ENCODE data around the gene CDX1.

Gene CDX1

DNA sequence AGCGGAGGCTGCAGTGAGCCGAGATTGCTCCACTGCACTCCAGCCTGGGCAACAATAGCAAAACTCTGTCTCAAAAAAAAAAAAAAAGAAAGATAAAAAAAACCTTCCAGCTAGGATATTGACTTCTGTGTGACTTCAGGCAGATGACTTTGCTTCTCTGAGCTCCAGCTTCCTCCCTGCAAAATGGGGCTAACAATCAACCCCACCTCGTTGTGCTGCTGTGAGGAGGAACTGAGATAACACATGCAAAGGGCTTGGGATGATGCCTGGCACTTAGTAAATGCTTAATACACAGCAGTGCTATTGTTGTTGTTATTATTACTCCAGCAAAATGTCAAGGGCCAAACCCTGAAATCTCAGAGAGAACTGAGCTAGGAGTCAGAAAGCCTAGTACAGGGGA lies 3.5 kb upstream of the CDX1 start:
- POLR2A ChIA-PET: no interaction called here
- WGBS (ENCODE audit: insufficient coverage): 78% methylated on average over 3 of the region's 3 CpGs
- Histone ChIP-seq H3K4me1 (ENCODE audit: control extremely low read depth in 1 of 4, control insufficient read depth in 4 of 4, insufficient read depth in 4 of 4, low read length in 3 of 4) (peaks cover 0 to 24% (median 8%) of the 10 kb centered on the region in 4 experiments), H3K36me3 (ENCODE audit: control insufficient read depth in 4 of 4, insufficient read depth in 4 of 4, low read length in 3 of 4) (no peaks in the 10 kb centered on the region), H3K27me3 (replicated peaks in 2 of 5; ENCODE audit: control insufficient read depth in 4 of 5, insufficient read depth in 5 of 5, low read length in 4 of 5) (peaks cover 3 to 30% (median 14%) of the 10 kb centered on the region in 5 experiments), H3K9me3 (ENCODE audit: control extremely low read depth in 1 of 5, control insufficient read depth in 4 of 5, insufficient read depth in 2 of 5, low read depth in 1 of 5, low read length in 4 of 5) (no peaks in the 10 kb centered on the region), H3K4me3 (ENCODE audit: control insufficient read depth in 1 of 7, extremely low read depth in 1 of 7, insufficient read depth in 4 of 7, low read depth in 2 of 7, low read length in 6 of 7) (no peak overlapping the region), H3K27ac (ENCODE audit: insufficient read depth in 1 of 2, low read depth in 1 of 2, low read length in 2 of 2, poor library complexity in 1 of 2, severe bottlenecking in 2 of 2) (no peak overlapping the region)
- DNase-seq: no peak
- CTCF ChIA-PET: interaction anchor here (1.0 to 3.4 kb wide), 9 partner anchors 10 to 72 kb away, joined by 3 to 16 read pairs (median 5); no protein-coding TSS in a partner anchor

DNA sequence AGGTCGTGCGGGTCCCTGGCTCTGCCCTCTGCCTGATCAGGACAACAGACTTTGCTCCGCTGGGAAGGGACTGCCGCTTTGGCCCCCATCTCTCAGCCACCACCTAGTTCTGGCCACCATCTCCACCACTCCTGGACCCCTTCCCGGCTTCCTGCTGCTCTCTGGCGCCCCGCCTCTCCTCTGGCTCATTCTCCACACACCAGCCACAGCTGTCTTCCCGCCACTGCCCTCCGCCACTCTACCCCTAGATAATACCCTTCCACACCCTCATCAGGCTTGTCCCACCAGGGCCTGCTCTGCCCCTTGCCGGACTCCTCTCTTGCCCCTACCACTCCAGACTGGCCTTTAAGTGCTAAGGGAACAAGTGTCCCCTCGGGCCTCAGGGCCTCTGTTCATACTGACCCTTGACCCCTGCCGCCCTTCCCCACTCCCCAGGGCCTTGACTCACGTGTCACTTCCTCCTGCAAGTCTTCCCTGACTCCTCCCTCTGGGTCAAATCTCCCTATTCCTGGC lies 3.0 kb upstream of the CDX1 start:
- Histone ChIP-seq H3K36me3 (ENCODE audit: control insufficient read depth in 4 of 4, insufficient read depth in 4 of 4, low read length in 3 of 4) (no peaks in the 10 kb centered on the region), H3K4me3 (ENCODE audit: control insufficient read depth in 1 of 7, extremely low read depth in 1 of 7, insufficient read depth in 4 of 7, low read depth in 2 of 7, low read length in 6 of 7) (no peak overlapping the region), H3K9me3 (ENCODE audit: control extremely low read depth in 1 of 5, control insufficient read depth in 4 of 5, insufficient read depth in 2 of 5, low read depth in 1 of 5, low read length in 4 of 5) (no peaks in the 10 kb centered on the region), H3K4me1 (ENCODE audit: control extremely low read depth in 1 of 4, control insufficient read depth in 4 of 4, insufficient read depth in 4 of 4, low read length in 3 of 4) (peaks cover 0 to 24% (median 8%) of the 10 kb centered on the region in 4 experiments), H3K27me3 (replicated peaks in 2 of 5; ENCODE audit: control insufficient read depth in 4 of 5, insufficient read depth in 5 of 5, low read length in 4 of 5) (peaks cover 3 to 35% (median 19%) of the 10 kb centered on the region in 5 experiments), H3K27ac (ENCODE audit: insufficient read depth in 1 of 2, low read depth in 1 of 2, low read length in 2 of 2, poor library complexity in 1 of 2, severe bottlenecking in 2 of 2) (no peak overlapping the region)
- CTCF ChIA-PET: interaction anchor here (1.0 to 3.4 kb wide), 9 partner anchors 9 to 72 kb away, joined by 3 to 16 read pairs (median 5); no protein-coding TSS in a partner anchor
- 96% methylated on average over 9 of the region's 13 CpGs for WGBS (ENCODE audit: insufficient coverage)
- DNase-seq: no peak
- POLR2A ChIA-PET: no interaction called here

DNA sequence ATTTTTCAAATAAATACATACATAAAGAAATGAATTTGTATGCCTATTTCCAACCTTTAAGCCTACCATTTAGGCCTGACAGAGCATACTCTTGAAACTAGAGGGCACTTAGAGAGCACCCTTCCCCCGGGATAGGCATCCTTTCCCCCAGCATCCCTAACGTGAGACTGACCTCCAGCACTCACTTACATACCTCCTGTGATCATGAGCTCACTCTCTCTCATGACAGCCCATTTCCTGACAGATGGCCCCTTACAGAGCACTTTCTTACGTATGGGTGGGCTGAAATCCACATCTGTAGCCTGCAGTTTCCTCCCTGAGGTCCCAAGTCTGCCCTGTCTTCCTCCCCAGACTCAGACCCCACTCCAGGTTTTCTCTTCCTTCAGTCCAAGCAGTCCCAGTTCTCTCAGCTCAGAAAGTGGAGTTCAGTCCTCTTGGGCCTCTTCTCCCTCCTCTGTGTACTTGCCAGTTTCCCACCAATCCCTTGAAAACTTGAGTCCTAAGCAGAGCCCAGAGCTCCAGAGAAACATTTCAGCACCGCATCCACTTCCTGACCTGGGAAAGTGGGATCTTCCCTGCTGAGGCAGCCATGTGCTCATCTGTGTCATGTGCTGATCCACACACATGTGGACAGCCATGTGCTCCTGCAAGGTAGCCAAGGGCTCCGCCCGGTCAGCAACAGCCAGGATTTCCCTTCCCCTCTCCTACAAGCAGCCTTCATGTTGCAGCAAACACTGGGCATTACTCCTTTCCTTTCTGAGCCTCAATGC lies 2.2 kb upstream of the CDX1 start:
- no peak overlapping the region for H3K4me3 ChIP-seq (ENCODE audit: control insufficient read depth in 1 of 7, extremely low read depth in 1 of 7, insufficient read depth in 4 of 7, low read depth in 2 of 7, low read length in 6 of 7)
- ChIA-PET POLR2A (interaction anchor here (0.7 kb wide), 1 partner anchor 142 kb away, joined by 3 read pairs; no protein-coding TSS in a partner anchor), CTCF (interaction anchor here (1.1 to 1.7 kb wide), 4 partner anchors 36 to 54 kb away, joined by 3 to 5 read pairs (median 4); no protein-coding TSS in a partner anchor)
- H3K27ac ChIP-seq (ENCODE audit: insufficient read depth in 1 of 2, low read depth in 1 of 2, low read length in 2 of 2, poor library complexity in 1 of 2, severe bottlenecking in 2 of 2): no peak overlapping the region
- H3K36me3 ChIP-seq (ENCODE audit: control insufficient read depth in 4 of 4, insufficient read depth in 4 of 4, low read length in 3 of 4): no peaks in the 10 kb centered on the region
- H3K9me3 ChIP-seq (ENCODE audit: control extremely low read depth in 1 of 5, control insufficient read depth in 4 of 5, insufficient read depth in 2 of 5, low read depth in 1 of 5, low read length in 4 of 5): no peaks in the 10 kb centered on the region
- DNase-seq: no peak
- peaks cover 0 to 21% (median 8%) of the 10 kb centered on the region in 4 experiments for H3K4me1 ChIP-seq (ENCODE audit: control extremely low read depth in 1 of 4, control insufficient read depth in 4 of 4, insufficient read depth in 4 of 4, low read length in 3 of 4)
- WGBS (ENCODE audit: insufficient coverage): 84% methylated on average over 4 of the region's 6 CpGs
- H3K27me3 ChIP-seq (replicated peaks in 2 of 5; ENCODE audit: control insufficient read depth in 4 of 5, insufficient read depth in 5 of 5, low read length in 4 of 5): peaks cover 3 to 43% (median 22%) of the 10 kb centered on the region in 5 experiments

DNA sequence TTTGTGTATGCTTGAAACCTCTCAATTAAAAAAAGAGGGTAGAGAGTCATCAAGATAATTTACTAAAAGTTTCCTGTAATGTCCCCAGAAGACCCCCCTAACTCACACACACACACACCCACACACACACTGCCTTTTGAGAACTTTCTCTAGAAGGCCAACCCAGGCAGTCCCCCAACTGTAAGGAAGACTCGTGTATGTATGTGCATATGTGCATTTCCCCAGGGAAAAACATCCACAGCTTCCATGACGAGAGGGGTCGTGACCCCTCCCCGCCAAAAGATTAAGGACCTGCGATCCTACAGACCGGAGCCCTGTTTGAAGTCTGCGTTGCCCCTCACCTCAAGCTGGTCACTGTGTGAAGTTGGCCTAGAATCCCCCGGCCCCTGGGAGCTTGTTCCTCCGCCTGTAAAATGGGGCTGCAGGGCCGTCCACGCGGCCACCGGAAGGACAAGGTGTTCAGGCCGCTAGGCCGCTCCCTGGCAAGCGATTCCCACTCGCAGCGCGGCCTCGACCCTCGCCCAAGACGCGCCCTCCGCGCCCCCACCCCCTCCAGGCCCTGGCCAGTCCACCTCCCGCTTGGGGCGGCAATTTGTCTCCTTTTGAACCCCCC lies 435 bp upstream of the CDX1 start:
- peaks cover 0 to 13% (median 7%) of the 10 kb centered on the region in 4 experiments for H3K4me1 ChIP-seq (ENCODE audit: control extremely low read depth in 1 of 4, control insufficient read depth in 4 of 4, insufficient read depth in 4 of 4, low read length in 3 of 4)
- ChIA-PET CTCF (interaction anchor here (0.6 kb wide), 1 partner anchor 10 kb away, joined by 4 read pairs; no protein-coding TSS in a partner anchor), POLR2A (no interaction called here)
- WGBS (ENCODE audit: insufficient coverage): 84% methylated on average over 25 of the region's 27 CpGs
- H3K4me3 ChIP-seq (ENCODE audit: control insufficient read depth in 1 of 7, extremely low read depth in 1 of 7, insufficient read depth in 4 of 7, low read depth in 2 of 7, low read length in 6 of 7): no peak overlapping the region
- H3K36me3 ChIP-seq (ENCODE audit: control insufficient read depth in 4 of 4, insufficient read depth in 4 of 4, low read length in 3 of 4): no peaks in the 10 kb centered on the region
- H3K27ac ChIP-seq (ENCODE audit: insufficient read depth in 1 of 2, low read depth in 1 of 2, low read length in 2 of 2, poor library complexity in 1 of 2, severe bottlenecking in 2 of 2): no peak overlapping the region
- no peak for DNase-seq
- H3K27me3 ChIP-seq (replicated peaks in 2 of 5; ENCODE audit: control insufficient read depth in 4 of 5, insufficient read depth in 5 of 5, low read length in 4 of 5): peaks cover 3 to 53% (median 30%) of the 10 kb centered on the region in 5 experiments
- H3K9me3 ChIP-seq (ENCODE audit: control extremely low read depth in 1 of 5, control insufficient read depth in 4 of 5, insufficient read depth in 2 of 5, low read depth in 1 of 5, low read length in 4 of 5): no peaks in the 10 kb centered on the region

DNA sequence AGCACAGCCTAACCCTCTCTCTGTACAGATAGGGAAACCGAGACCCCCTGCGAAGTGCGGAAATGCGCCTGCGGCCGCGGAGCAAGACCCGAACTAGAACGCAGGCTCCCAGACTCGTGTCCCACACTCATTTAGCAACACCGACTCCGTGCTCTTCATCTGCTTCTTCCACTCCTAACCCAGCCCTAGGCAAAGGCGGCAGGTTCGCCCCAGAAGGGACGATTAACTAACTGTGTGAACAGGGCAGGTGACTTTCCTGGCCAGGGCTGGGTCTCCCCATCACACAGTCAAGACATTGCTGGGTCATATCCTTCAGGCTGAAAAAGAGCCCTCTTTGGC lies 903 bp downstream of the CDX1 start:
- WGBS (ENCODE audit: insufficient coverage): 55% methylated on average over 10 of the region's 15 CpGs
- CTCF ChIA-PET: interaction anchor here (1.2 kb wide), 1 partner anchor 16 kb away, joined by 4 read pairs; no protein-coding TSS in a partner anchor

DNA sequence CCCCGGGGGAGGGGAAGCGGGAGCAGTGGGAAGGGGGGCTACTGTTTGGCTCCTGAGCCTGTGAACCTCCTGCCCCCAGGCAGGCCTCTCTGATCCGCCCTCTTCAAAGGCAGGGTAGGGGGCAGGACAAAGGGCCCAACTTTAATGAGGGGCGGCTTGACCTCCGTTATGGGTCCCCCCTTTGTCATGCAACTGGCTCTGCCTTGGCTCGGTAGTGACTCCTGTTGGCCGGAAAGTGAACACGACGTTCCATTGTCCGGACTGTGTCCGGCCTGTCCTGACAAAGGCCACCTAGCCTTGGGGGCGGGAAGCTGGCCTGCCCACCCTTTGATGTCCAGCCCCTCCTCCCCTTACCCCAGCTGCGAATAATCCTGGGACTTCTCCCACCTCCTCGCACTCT lies 1.3 kb downstream of the CDX1 start:
- H3K27ac ChIP-seq (ENCODE audit: insufficient read depth in 1 of 2, low read depth in 1 of 2, low read length in 2 of 2, poor library complexity in 1 of 2, severe bottlenecking in 2 of 2): no peak overlapping the region
- WGBS (ENCODE audit: insufficient coverage): 72% methylated on average over 9 of the region's 14 CpGs
- H3K36me3 ChIP-seq (ENCODE audit: control insufficient read depth in 4 of 4, insufficient read depth in 4 of 4, low read length in 3 of 4): no peaks in the 10 kb centered on the region
- peaks cover 3 to 53% (median 30%) of the 10 kb centered on the region in 5 experiments for H3K27me3 ChIP-seq (replicated peaks in 2 of 5; ENCODE audit: control insufficient read depth in 4 of 5, insufficient read depth in 5 of 5, low read length in 4 of 5)
- H3K4me3 ChIP-seq (ENCODE audit: control insufficient read depth in 1 of 7, extremely low read depth in 1 of 7, insufficient read depth in 4 of 7, low read depth in 2 of 7, low read length in 6 of 7): no peak overlapping the region
- DNase-seq: no peak
- ChIA-PET CTCF (interaction anchor here (0.7 to 1.7 kb wide), 4 partner anchors 16 to 50 kb away, joined by 3 to 5 read pairs (median 4); no protein-coding TSS in a partner anchor), POLR2A (no interaction called here)
- H3K9me3 ChIP-seq (ENCODE audit: control extremely low read depth in 1 of 5, control insufficient read depth in 4 of 5, insufficient read depth in 2 of 5, low read depth in 1 of 5, low read length in 4 of 5): no peaks in the 10 kb centered on the region
- H3K4me1 ChIP-seq (ENCODE audit: control extremely low read depth in 1 of 4, control insufficient read depth in 4 of 4, insufficient read depth in 4 of 4, low read length in 3 of 4): peaks cover 0 to 8% (median 7%) of the 10 kb centered on the region in 4 experiments

More for the DNA sequence above, 903 bp downstream of the CDX1 start:
- no peaks in the 10 kb centered on the region for H3K36me3 ChIP-seq (ENCODE audit: control insufficient read depth in 4 of 4, insufficient read depth in 4 of 4, low read length in 3 of 4)
- H3K9me3 ChIP-seq (ENCODE audit: control extremely low read depth in 1 of 5, control insufficient read depth in 4 of 5, insufficient read depth in 2 of 5, low read depth in 1 of 5, low read length in 4 of 5): no peaks in the 10 kb centered on the region
- H3K27ac ChIP-seq (ENCODE audit: insufficient read depth in 1 of 2, low read depth in 1 of 2, low read length in 2 of 2, poor library complexity in 1 of 2, severe bottlenecking in 2 of 2): no peak overlapping the region
- no peak for DNase-seq
- peaks cover 3 to 53% (median 30%) of the 10 kb centered on the region in 5 experiments for H3K27me3 ChIP-seq (replicated peaks in 2 of 5; ENCODE audit: control insufficient read depth in 4 of 5, insufficient read depth in 5 of 5, low read length in 4 of 5)
- H3K4me1 ChIP-seq (ENCODE audit: control extremely low read depth in 1 of 4, control insufficient read depth in 4 of 4, insufficient read depth in 4 of 4, low read length in 3 of 4): peaks cover 0 to 8% (median 7%) of the 10 kb centered on the region in 4 experiments
- H3K4me3 ChIP-seq (ENCODE audit: control insufficient read depth in 1 of 7, extremely low read depth in 1 of 7, insufficient read depth in 4 of 7, low read depth in 2 of 7, low read length in 6 of 7): peak overlapping the region in 2 of 7 experiments; percentile 24 to 50
- POLR2A ChIA-PET: no interaction called here

All from common myeloid progenitor, CD34-positive (primary cell).